SK-N-MC (cell line): Measurements from ENCODE around the gene KCNQ4.

Experiments used
- EZH2 ChIP-seq: fragments of 200-600 bp; sonication (generic); IDR thresholded peaks from one replicate; pipeline ENCODE4 v1.6.1; 2017; ENCODE audit warnings: antibody characterized with exemption
- POLR2AphosphoS5 ChIP-seq: IDR thresholded peaks from 2 replicates; pipeline ENCODE4 v1.6.1; 2012; ENCODE audit warnings: mild to moderate bottlenecking, low read depth, low read length, borderline replicate concordance

DNA sequence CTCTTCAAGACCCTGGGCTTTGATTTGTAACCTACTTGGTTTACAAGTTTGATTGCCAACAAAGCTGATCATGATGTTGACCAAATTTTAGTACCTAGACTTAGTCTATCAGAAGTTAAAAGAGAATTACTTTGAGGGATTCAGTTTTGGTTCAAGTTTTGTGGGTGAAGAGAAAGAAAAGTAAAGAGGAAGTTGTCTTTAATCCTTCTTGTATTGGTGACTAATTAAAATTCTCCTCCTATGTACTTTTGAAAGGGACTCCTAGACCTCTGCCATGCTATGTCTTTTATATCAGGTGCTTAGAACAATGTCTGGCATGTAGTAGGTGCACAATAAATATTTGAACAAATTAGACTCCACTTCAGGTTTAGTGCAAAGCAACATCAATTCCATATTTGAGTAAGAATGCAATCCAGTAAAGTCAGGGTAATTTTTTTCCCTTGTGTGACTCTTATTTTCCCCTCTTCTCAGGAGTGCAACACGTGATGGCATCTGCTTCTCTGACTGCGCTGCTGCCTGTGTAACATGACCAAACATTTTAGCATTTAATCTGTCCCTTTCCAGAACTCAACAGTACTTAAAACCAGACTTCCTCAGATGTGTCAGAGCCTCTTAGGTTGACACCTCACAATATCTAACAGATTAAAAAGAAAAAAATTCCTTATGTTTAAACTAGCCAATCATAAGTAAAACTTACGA lies 41.1 kb upstream of the KCNQ4 start:
- TF ChIP-seq POLR2AphosphoS5 (no peak), EZH2 (no peak)
